A549 (cell line): ENCODE results near the gene CCN5. TPM values are rescaled to one million over a fixed set of nuclear protein-coding genes. Genes with fewer than 3 reads are reported as not detected.

Experiments
- ATAC-seq, 2 experiments: fragments of 200-7000 bp in 1 of 2; fragments of >200 bp in 1 of 2; cut with Nextera tagmentation in 1 of 2; cut with Tn5 transposase in 1 of 2; 3 replicates each; pipeline versions ENCODE4 v1.8.0 to v1.9.1; 2018 to 2020; ENCODE audit warnings: mild to moderate bottlenecking in 1 of 2, moderate library complexity in 1 of 2
- CTCF ChIA-PET: fragments of 300-600 bp; sonication (Branson Sonifier 250); formaldehyde crosslinking; extraction: SDS; loops from one replicate; lab custom pipeline; 2021; ENCODE audit warnings: antibody characterized with exemption, inconsistent platforms; lab: Yijun Ruan, JAX
- POLR2A ChIA-PET: fragments of 350-600 bp; formaldehyde crosslinking; extraction: SDS; loops from one replicate; lab custom pipeline; 2021; ENCODE audit warnings: antibody characterized with exemption, inconsistent platforms; lab: Yijun Ruan, JAX
- DNase-seq, 2 experiments: peaks; one replicate each; pipeline versions ENCODE4 v3.0.0 to v3.0.0-alpha.2; 2011 to 2016; ENCODE audit warnings: low read depth in 1 of 2, low spot score in 1 of 2
- FAIRE-seq: peaks from 2 replicates; lab custom pipeline; 2011; peaks lifted over from hg19 to GRCh38; lab: Jason Lieb, UNC
- H3K27ac ChIP-seq, 2 experiments: fragments of >200 bp; sonication (Bioruptor Twin); formaldehyde crosslinking; 3 replicates each; pipeline ENCODE4 v1.5.1; 2016 to 2017
- H3K4me1 ChIP-seq: fragments of >200 bp; sonication (Bioruptor Twin); formaldehyde crosslinking; 3 replicates; pipeline ENCODE4 v1.6.1; 2016
- H3K4me2 ChIP-seq: fragments of >200 bp; sonication (Bioruptor Twin); formaldehyde crosslinking; 3 replicates; pipeline ENCODE4 v1.6.1; 2016
- H3K4me3 ChIP-seq: fragments of >200 bp; sonication (Bioruptor Twin); formaldehyde crosslinking; 3 replicates; pipeline ENCODE4 v1.5.1; 2016
- H3K9me3 ChIP-seq: fragments of >200 bp; sonication (Bioruptor Twin); formaldehyde crosslinking; 3 replicates; pipeline ENCODE4 v1.6.1; 2016
- BHLHE40 ChIP-seq: IDR thresholded peaks from 2 replicates; pipeline ENCODE4 v1.6.1; 2012; ENCODE audit warnings: low read depth, low read length, inconsistent platforms
- CBX8 ChIP-seq: fragments of 200-600 bp; sonication (generic); IDR thresholded peaks from 2 replicates; pipeline ENCODE4 v1.6.1; 2016
- EHF ChIP-seq: fragments of 250-450 bp; sonication (Bioruptor Pico); IDR thresholded peaks from 2 replicates; pipeline ENCODE4 v1.5.0; 2020; ENCODE audit warnings: mild to moderate bottlenecking
- EP300 ChIP-seq, 2 experiments: fragments of >200 bp; sonication (Bioruptor Twin); formaldehyde crosslinking; IDR thresholded peaks; 2 replicates in 1 of 2; 3 replicates in 1 of 2; pipeline ENCODE4 v1.6.1; 2016 to 2017
- FOSL2 ChIP-seq, 2 experiments: fragments of 450-650 bp in 1 of 2; fragments of >200 bp in 1 of 2; sonication (Bioruptor Twin) in 1 of 2; formaldehyde crosslinking; IDR thresholded peaks; 2 replicates each; pipeline versions ENCODE4 v1.5.0 to v1.6.1; 2016 to 2020; ENCODE audit warnings: mild to moderate bottlenecking in 1 of 2, moderate library complexity in 1 of 2
- FOXS1 ChIP-seq: fragments of 250-450 bp; sonication (Bioruptor Pico); IDR thresholded peaks from 2 replicates; pipeline ENCODE4 v1.5.0; 2020; ENCODE audit warnings: mild to moderate bottlenecking, moderate library complexity
- HDAC2 ChIP-seq: fragments of 200-600 bp; sonication (generic); IDR thresholded peaks from 2 replicates; pipeline ENCODE4 v1.6.1; 2016
- KDM1A ChIP-seq: fragments of 200-600 bp; sonication (generic); IDR thresholded peaks from 2 replicates; pipeline ENCODE4 v1.6.1; 2016; ENCODE audit warnings: low read depth, mild to moderate bottlenecking
- MAZ ChIP-seq: fragments of 150-350 bp; IDR thresholded peaks from 2 replicates; pipeline ENCODE4 v1.6.1; 2014; ENCODE audit warnings: antibody characterized with exemption, low read depth, low read length, borderline replicate concordance
- NFE2L2 ChIP-seq: fragments of 150-350 bp; conservative IDR thresholded peaks from 2 replicates; pipeline ENCODE4 v1.6.1; 2014; ENCODE audit warnings: low read length
- PHF8 ChIP-seq: fragments of 200-600 bp; sonication (generic); IDR thresholded peaks from 2 replicates; pipeline ENCODE4 v1.6.1; 2016; ENCODE audit warnings: low read depth, mild to moderate bottlenecking, antibody characterized with exemption, moderate library complexity, borderline replicate concordance
- POLR2A ChIP-seq: IDR thresholded peaks from 2 replicates; pipeline ENCODE4 v1.6.1; 2012; ENCODE audit warnings: mild to moderate bottlenecking, low read length
- POLR2AphosphoS2 ChIP-seq: conservative IDR thresholded peaks from 2 replicates; pipeline ENCODE4 v1.6.1; 2012; ENCODE audit warnings: low read length, improper control_type of control experiment, inconsistent platforms
- RAD21 ChIP-seq, 2 experiments: fragments of >200 bp in 1 of 2; sonication (Bioruptor Twin) in 1 of 2; formaldehyde crosslinking in 1 of 2; IDR thresholded peaks in 1 of 2; conservative IDR thresholded peaks in 1 of 2; 2 replicates in 1 of 2; 3 replicates in 1 of 2; pipeline ENCODE4 v1.6.1; 2012 to 2018; ENCODE audit warnings: inconsistent platforms in 1 of 2
- RARB ChIP-seq: fragments of 250-450 bp; sonication (Bioruptor Pico); IDR thresholded peaks from 2 replicates; pipeline ENCODE4 v1.8.0; 2021; ENCODE audit warnings: mild to moderate bottlenecking, moderate library complexity
- RFX5 ChIP-seq: fragments of 450-650 bp; IDR thresholded peaks from 2 replicates; pipeline ENCODE4 v1.7.1; 2014; ENCODE audit warnings: antibody characterized with exemption, mild to moderate bottlenecking, moderate library complexity
- RNF2 ChIP-seq: fragments of 200-600 bp; sonication (generic); IDR thresholded peaks from 2 replicates; pipeline ENCODE4 v1.6.1; 2016; ENCODE audit warnings: low read depth, mild to moderate bottlenecking, antibody characterized with exemption, moderate library complexity, borderline replicate concordance
- ZFP36 ChIP-seq: fragments of 450-650 bp; IDR thresholded peaks from 2 replicates; pipeline ENCODE4 v1.6.1; 2014; ENCODE audit warnings: borderline replicate concordance; ENCODE audit not compliant: partially characterized antibody
- ZNF302 ChIP-seq: fragments of 250-450 bp; sonication (Bioruptor Pico); IDR thresholded peaks from 2 replicates; pipeline ENCODE4 v1.9.0; 2021; ENCODE audit warnings: inconsistent platforms, mild to moderate bottlenecking, moderate library complexity
- WGBS: methylation state at CpG from one replicate; pipeline ENCODE4 v1.1.6; 2017; ENCODE audit errors: missing lambda C conversion rate; 5-methylcytosine and 5-hydroxymethylcytosine counted together
- polyA plus RNA-seq, 4 experiments: library from polyadenylated mRNA; depleted of rRNA in 3 of 4; stranded (reverse); fragments of >200 nt; fragmentation: RNase III in 1 of 4; extraction: RNeasy Plus Mini Kit Qiagen cat#74134 plus additional on column Dnase treatment in 1 of 4; gene quantifications; 2 replicates in 3 of 4; 3 replicates in 1 of 4; pipeline ENCODE4 v1.2.3, GENCODE V29; 2011 to 2017
- TF ChIP-seq, protein P1 (sequence below): IDR thresholded peaks from 2 replicates; pipeline ENCODE4 v1.6.1; 2012
- TF ChIP-seq, protein P2 (sequence below): IDR thresholded peaks from 2 replicates; pipeline ENCODE4 v1.6.1; 2012; ENCODE audit warnings: low read depth, borderline replicate concordance
- TF ChIP-seq, protein P3 (sequence below): fragments of 200-600 bp; sonication (generic); IDR thresholded peaks from 2 replicates; pipeline ENCODE4 v1.6.1; 2016; ENCODE audit warnings: antibody characterized with exemption, mild to moderate bottlenecking, moderate library complexity

Gene CCN5
- polyA plus RNA-seq, 2 of the 4 experiments (the other 2 are of a cell fraction), result 9.9 to 11.1 TPM

DNA sequence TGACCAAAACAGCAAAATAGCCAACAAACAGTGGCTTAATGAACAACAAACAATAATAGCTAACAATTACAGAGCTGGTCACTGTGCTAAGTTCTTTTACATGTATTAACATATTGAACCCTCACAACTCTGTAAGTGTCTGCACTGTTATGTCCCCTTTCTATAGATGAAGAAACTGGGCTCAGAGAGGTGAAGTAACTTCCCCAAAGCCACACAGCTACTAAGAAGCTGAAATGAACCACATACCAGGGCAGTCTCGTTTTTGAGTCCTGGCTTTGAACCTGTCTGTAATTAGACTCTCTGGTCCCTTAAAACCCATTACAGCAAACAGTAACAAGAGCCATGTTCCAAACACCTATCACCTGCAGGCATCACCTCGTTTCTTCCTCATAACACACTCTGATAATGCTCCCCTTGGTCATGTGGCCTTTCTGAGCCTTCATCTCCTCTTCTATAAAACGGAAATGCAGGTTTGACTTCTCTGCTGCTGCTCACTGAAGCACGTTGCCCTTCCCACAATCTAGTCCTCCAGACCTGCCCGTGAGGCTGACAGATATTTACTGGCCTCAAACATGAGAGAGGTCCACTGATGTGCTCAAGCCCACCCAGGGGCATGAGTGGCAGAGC, 53.8 kb downstream of the CCN5 start:
- no peak for ATAC-seq
- FAIRE-seq, result no peak
- H3K27ac ChIP-seq, result no peak overlapping the region
- ChIA-PET CTCF (interaction anchor here (1.0 to 4.1 kb wide), 5 partner anchors 14 to 98 kb away, joined by 3 to 22 read pairs (median 9); no protein-coding TSS in a partner anchor), POLR2A (no interaction called here)
- DNase-seq, result no peak
- no peaks in the 10 kb centered on the region for H3K9me3 ChIP-seq
- H3K4me3 ChIP-seq, result no peak overlapping the region
- TF ChIP-seq KDM1A (no peak), RNF2 (no peak), HDAC2 (no peak), MAZ (no peak), EP300 (IDR thresholded peaks at IDR 0.05) (no peak), EHF (CRISPR knock-in tag) (no peak), POLR2AphosphoS2 (no peak), PHF8 (no peak), RARB (CRISPR knock-in tag) (no peak)
- TF ChIP-seq, protein P1, sequence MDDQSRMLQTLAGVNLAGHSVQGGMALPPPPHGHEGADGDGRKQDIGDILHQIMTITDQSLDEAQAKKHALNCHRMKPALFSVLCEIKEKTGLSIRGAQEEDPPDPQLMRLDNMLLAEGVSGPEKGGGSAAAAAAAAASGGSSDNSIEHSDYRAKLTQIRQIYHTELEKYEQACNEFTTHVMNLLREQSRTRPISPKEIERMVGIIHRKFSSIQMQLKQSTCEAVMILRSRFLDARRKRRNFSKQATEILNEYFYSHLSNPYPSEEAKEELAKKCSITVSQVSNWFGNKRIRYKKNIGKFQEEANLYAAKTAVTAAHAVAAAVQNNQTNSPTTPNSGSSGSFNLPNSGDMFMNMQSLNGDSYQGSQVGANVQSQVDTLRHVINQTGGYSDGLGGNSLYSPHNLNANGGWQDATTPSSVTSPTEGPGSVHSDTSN, result no peak
- 13% methylated on average over 5 of the region's 5 CpGs for WGBS
- no peaks in the 10 kb centered on the region for H3K4me1 ChIP-seq
- H3K4me2 ChIP-seq, result no peak overlapping the region

DNA sequence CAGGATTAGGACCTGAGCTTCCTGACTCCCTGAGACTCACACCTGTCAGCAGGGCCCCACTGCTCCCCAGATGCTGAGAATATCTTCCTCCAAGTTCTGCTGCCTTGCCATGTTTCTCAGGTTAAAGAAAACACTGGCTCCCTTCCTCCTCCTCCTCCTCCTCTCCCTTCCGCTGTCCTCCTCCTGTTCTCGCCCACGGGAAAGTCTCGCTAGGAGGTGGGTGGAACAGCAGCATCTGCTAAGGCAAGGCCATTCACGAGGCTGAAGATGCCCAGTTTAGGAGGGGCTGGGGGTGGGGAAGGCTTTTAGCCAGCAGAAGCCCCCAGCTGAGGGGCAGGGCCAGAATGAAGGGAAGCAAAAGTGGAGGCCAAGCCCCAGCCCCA, 54.3 kb downstream of the CCN5 start:
- TF ChIP-seq RNF2 (no peak), RAD21 (conservative IDR thresholded peaks at IDR 0.05 in 1 of 2, IDR thresholded peaks at IDR 0.05 in 1 of 2) (no peak), POLR2A (no peak), FOXS1 (CRISPR knock-in tag) (no peak), BHLHE40 (no peak), CBX8 (no peak), HDAC2 (no peak), NFE2L2 (no peak), ZNF302 (CRISPR knock-in tag) (no peak), RFX5 (no peak), ZFP36 (no peak), FOSL2 (IDR thresholded peaks at IDR 0.05) (no peak), FOSL2 (CRISPR knock-in tag; IDR thresholded peaks at IDR 0.05) (no peak)
- TF ChIP-seq, protein P2, sequence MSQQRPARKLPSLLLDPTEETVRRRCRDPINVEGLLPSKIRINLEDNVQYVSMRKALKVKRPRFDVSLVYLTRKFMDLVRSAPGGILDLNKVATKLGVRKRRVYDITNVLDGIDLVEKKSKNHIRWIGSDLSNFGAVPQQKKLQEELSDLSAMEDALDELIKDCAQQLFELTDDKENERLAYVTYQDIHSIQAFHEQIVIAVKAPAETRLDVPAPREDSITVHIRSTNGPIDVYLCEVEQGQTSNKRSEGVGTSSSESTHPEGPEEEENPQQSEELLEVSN, result no peak
- TF ChIP-seq, protein P3, sequence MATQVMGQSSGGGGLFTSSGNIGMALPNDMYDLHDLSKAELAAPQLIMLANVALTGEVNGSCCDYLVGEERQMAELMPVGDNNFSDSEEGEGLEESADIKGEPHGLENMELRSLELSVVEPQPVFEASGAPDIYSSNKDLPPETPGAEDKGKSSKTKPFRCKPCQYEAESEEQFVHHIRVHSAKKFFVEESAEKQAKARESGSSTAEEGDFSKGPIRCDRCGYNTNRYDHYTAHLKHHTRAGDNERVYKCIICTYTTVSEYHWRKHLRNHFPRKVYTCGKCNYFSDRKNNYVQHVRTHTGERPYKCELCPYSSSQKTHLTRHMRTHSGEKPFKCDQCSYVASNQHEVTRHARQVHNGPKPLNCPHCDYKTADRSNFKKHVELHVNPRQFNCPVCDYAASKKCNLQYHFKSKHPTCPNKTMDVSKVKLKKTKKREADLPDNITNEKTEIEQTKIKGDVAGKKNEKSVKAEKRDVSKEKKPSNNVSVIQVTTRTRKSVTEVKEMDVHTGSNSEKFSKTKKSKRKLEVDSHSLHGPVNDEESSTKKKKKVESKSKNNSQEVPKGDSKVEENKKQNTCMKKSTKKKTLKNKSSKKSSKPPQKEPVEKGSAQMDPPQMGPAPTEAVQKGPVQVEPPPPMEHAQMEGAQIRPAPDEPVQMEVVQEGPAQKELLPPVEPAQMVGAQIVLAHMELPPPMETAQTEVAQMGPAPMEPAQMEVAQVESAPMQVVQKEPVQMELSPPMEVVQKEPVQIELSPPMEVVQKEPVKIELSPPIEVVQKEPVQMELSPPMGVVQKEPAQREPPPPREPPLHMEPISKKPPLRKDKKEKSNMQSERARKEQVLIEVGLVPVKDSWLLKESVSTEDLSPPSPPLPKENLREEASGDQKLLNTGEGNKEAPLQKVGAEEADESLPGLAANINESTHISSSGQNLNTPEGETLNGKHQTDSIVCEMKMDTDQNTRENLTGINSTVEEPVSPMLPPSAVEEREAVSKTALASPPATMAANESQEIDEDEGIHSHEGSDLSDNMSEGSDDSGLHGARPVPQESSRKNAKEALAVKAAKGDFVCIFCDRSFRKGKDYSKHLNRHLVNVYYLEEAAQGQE, result no peak
- TF ChIP-seq, all 56 proteins: peak for 0
- CTCF ChIA-PET, result interaction anchor here (1.2 to 4.1 kb wide), 4 partner anchors 14 to 29 kb away, joined by 3 to 22 read pairs (median 9); no protein-coding TSS in a partner anchor
- 59% methylated on average over 5 of the region's 5 CpGs for WGBS
- Histone ChIP-seq H3K9me3 (no peaks in the 10 kb centered on the region), H3K27ac (no peak overlapping the region), H3K4me1 (no peaks in the 10 kb centered on the region), H3K4me2 (no peak overlapping the region), H3K4me3 (no peak overlapping the region)
- POLR2A ChIA-PET, result no interaction called here
- no peak for ATAC-seq
- DNase-seq, result no peak
- FAIRE-seq, result no peak
